Measurements from ENCODE around the gene COX7A2L. TPM values are rescaled to one million over a fixed set of nuclear protein-coding genes. Genes with fewer than 3 reads are reported as not detected.

Gene COX7A2L
- total RNA-seq, 1 experiment from 2014 or later: 322 TPM

- peaks cover 37% of the 10 kb centered on the region for H3K36me3 ChIP-seq
These were observed 35.4 kb downstream of the COX7A2L start for GRCh38 chr2:42325609-42326008.

GRCh38 chr2:42324949-42325348, 36.1 kb downstream of the COX7A2L start:
- H3K27ac ChIP-seq: no peak overlapping the region

More at GRCh38 chr2:42325609-42326008, 35.4 kb downstream of the COX7A2L start:
- no peak for DNase-seq
- no peaks in the 10 kb centered on the region for H3K9me3 ChIP-seq (replicated peaks)
- no peak overlapping the region for H3K4me3 ChIP-seq
- H3K27ac ChIP-seq: no peak overlapping the region
- H3K4me1 ChIP-seq: no peaks in the 10 kb centered on the region
- H3K27me3 ChIP-seq: no peaks in the 10 kb centered on the region

GRCh38 chr2:42324244-42324643, 36.8 kb downstream of the COX7A2L start:
- DNase-seq: no peak
- Histone ChIP-seq H3K4me3 (no peak overlapping the region), H3K9me3 (replicated peaks) (no peaks in the 10 kb centered on the region), H3K36me3 (peaks cover 37% of the 10 kb centered on the region), H3K27ac (no peak overlapping the region), H3K27me3 (no peaks in the 10 kb centered on the region), H3K4me1 (no peaks in the 10 kb centered on the region)

More at GRCh38 chr2:42324949-42325348, 36.1 kb downstream of the COX7A2L start:
- Histone ChIP-seq H3K36me3 (peaks cover 34% of the 10 kb centered on the region), H3K27me3 (no peaks in the 10 kb centered on the region), H3K4me1 (no peaks in the 10 kb centered on the region), H3K9me3 (replicated peaks) (no peaks in the 10 kb centered on the region), H3K4me3 (no peak overlapping the region)
- DNase-seq: no peak

- H3K4me3 ChIP-seq: no peak overlapping the region
- no peak for DNase-seq
- no peaks in the 10 kb centered on the region for H3K27me3 ChIP-seq
- peaks cover 49% of the 10 kb centered on the region for H3K36me3 ChIP-seq
- no peaks in the 10 kb centered on the region for H3K4me1 ChIP-seq
- H3K9me3 ChIP-seq (replicated peaks): no peaks in the 10 kb centered on the region
- no peak overlapping the region for H3K27ac ChIP-seq
These were observed 39.5 kb downstream of the COX7A2L start for GRCh38 chr2:42321452-42322064.

- no peak overlapping the region for H3K4me3 ChIP-seq
- DNase-seq: no peak
- H3K36me3 ChIP-seq: peaks cover 54% of the 10 kb centered on the region
- H3K9me3 ChIP-seq (replicated peaks): no peaks in the 10 kb centered on the region
- H3K27me3 ChIP-seq: no peaks in the 10 kb centered on the region
- no peak overlapping the region for H3K27ac ChIP-seq
- no peaks in the 10 kb centered on the region for H3K4me1 ChIP-seq
These were observed 41.8 kb downstream of the COX7A2L start for GRCh38 chr2:42319265-42319664.

- Histone ChIP-seq H3K27ac (no peak overlapping the region), H3K4me1 (no peaks in the 10 kb centered on the region), H3K9me3 (replicated peaks) (no peaks in the 10 kb centered on the region), H3K36me3 (peaks cover 53% of the 10 kb centered on the region), H3K27me3 (no peaks in the 10 kb centered on the region), H3K4me3 (no peak overlapping the region)
- DNase-seq: no peak
These were observed 43.1 kb downstream of the COX7A2L start for GRCh38 chr2:42317945-42318344.

- H3K4me3 ChIP-seq: no peak overlapping the region
- H3K36me3 ChIP-seq: peaks cover 50% of the 10 kb centered on the region
- H3K4me1 ChIP-seq: no peaks in the 10 kb centered on the region
- DNase-seq: no peak
- H3K27me3 ChIP-seq: no peaks in the 10 kb centered on the region
- H3K9me3 ChIP-seq (replicated peaks): no peaks in the 10 kb centered on the region
- no peak overlapping the region for H3K27ac ChIP-seq
These were observed 43.5 kb downstream of the COX7A2L start for GRCh38 chr2:42317486-42317885.

GRCh38 chr2:42316910-42317309, 44.1 kb downstream of the COX7A2L start:
- Histone ChIP-seq H3K36me3 (peaks cover 50% of the 10 kb centered on the region), H3K4me3 (no peak overlapping the region), H3K9me3 (replicated peaks) (no peaks in the 10 kb centered on the region), H3K27ac (no peak overlapping the region), H3K4me1 (no peaks in the 10 kb centered on the region), H3K27me3 (no peaks in the 10 kb centered on the region)
- DNase-seq: no peak

- Histone ChIP-seq H3K36me3 (peaks cover 50% of the 10 kb centered on the region), H3K4me1 (no peaks in the 10 kb centered on the region), H3K9me3 (replicated peaks) (no peaks in the 10 kb centered on the region), H3K27ac (no peak overlapping the region), H3K4me3 (no peak overlapping the region), H3K27me3 (no peaks in the 10 kb centered on the region)
- no peak for DNase-seq
These were observed 45.1 kb downstream of the COX7A2L start for GRCh38 chr2:42315844-42316470.

GRCh38 chr2:42314892-42315468, 46.0 kb downstream of the COX7A2L start:
- Histone ChIP-seq H3K27ac (no peak overlapping the region), H3K9me3 (replicated peaks) (no peaks in the 10 kb centered on the region), H3K4me3 (no peak overlapping the region), H3K36me3 (peaks cover 50% of the 10 kb centered on the region), H3K27me3 (no peaks in the 10 kb centered on the region), H3K4me1 (no peaks in the 10 kb centered on the region)
- DNase-seq: no peak

- no peaks in the 10 kb centered on the region for H3K4me1 ChIP-seq
These were observed 48.9 kb downstream of the COX7A2L start for GRCh38 chr2:42312106-42312505.

GRCh38 chr2:42310007-42310515, 51.0 kb downstream of the COX7A2L start:
- Histone ChIP-seq H3K27me3 (no peaks in the 10 kb centered on the region), H3K4me1 (no peaks in the 10 kb centered on the region), H3K9me3 (replicated peaks) (no peaks in the 10 kb centered on the region), H3K27ac (no peak overlapping the region), H3K4me3 (no peak overlapping the region), H3K36me3 (peaks cover 26% of the 10 kb centered on the region)
- no peak for DNase-seq

More at GRCh38 chr2:42312106-42312505, 48.9 kb downstream of the COX7A2L start:
- H3K27ac ChIP-seq: no peak overlapping the region
- no peaks in the 10 kb centered on the region for H3K27me3 ChIP-seq
- H3K36me3 ChIP-seq: peaks cover 32% of the 10 kb centered on the region
- DNase-seq: no peak
- H3K9me3 ChIP-seq (replicated peaks): no peaks in the 10 kb centered on the region
- H3K4me3 ChIP-seq: no peak overlapping the region

- no peaks in the 10 kb centered on the region for H3K4me1 ChIP-seq
- no peak overlapping the region for H3K4me3 ChIP-seq
- no peak for DNase-seq
These were observed 51.7 kb downstream of the COX7A2L start for GRCh38 chr2:42309366-42309765.

GRCh38 chr2:42307180-42307579, 53.8 kb downstream of the COX7A2L start:
- DNase-seq: no peak
- Histone ChIP-seq H3K4me1 (no peaks in the 10 kb centered on the region), H3K9me3 (replicated peaks) (no peaks in the 10 kb centered on the region), H3K4me3 (no peak overlapping the region), H3K36me3 (peaks cover 34% of the 10 kb centered on the region), H3K27me3 (no peaks in the 10 kb centered on the region), H3K27ac (no peak overlapping the region)

More at GRCh38 chr2:42309366-42309765, 51.7 kb downstream of the COX7A2L start:
- Histone ChIP-seq H3K36me3 (peaks cover 24% of the 10 kb centered on the region), H3K9me3 (replicated peaks) (no peaks in the 10 kb centered on the region), H3K27ac (no peak overlapping the region), H3K27me3 (no peaks in the 10 kb centered on the region)

- Histone ChIP-seq H3K27me3 (no peaks in the 10 kb centered on the region), H3K4me3 (no peak overlapping the region), H3K4me1 (no peaks in the 10 kb centered on the region), H3K9me3 (replicated peaks) (no peaks in the 10 kb centered on the region), H3K36me3 (peaks cover 39% of the 10 kb centered on the region), H3K27ac (no peak overlapping the region)
- DNase-seq: no peak
These were observed 56.8 kb downstream of the COX7A2L start for GRCh38 chr2:42304059-42304713.
